ENCODE measurements around the gene TOP3A.

DNA sequence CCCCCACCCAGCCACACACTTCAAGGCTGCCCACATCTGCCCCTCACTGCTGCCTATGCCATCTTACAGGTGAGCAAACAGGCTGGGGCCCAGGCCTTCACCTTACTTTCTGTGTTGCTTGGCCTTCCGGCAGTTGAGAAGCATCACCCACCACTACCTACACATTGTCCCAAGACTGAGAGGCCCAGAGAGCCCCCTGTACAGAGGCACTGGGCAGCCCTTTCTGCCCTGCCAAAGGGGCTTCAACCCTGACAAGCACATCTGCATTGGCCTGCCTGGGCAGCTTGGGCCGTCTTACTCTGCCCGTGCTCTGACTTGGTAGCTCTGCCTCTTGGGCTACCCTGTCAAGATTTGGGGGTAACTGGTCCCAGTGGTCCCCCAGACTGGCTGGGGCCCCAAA is 53.1 kb downstream of the TOP3A start:
- no peak for TF ChIP-seq CTCF (IDR thresholded peaks at IDR 0.05)
- no peak for TF ChIP-seq POLR2A (IDR thresholded peaks at IDR 0.05)
